HepG2 (cell line): ENCODE results near the gene CLCA1. TPM values are rescaled to one million over a fixed set of nuclear protein-coding genes. Genes with fewer than 3 reads are reported as not detected.

Source experiments
- ATAC-seq: fragments of 200-7000 bp; cut with Tn5 transposase; 3 replicates; pipeline ENCODE4 v1.9.1; 2020; ENCODE audit warnings: mild to moderate bottlenecking, moderate library complexity
- BruUV-seq: library from RNA; stranded (reverse); fragments of 400-500 nt; replicated peaks from 2 replicates; lab custom pipeline; 2021; lab: Mats Ljungman, UMichigan
- CTCF ChIA-PET: fragments of 300-600 bp; formaldehyde crosslinking; extraction: SDS; loops from one replicate; lab custom pipeline; 2021; ENCODE audit warnings: low total read pairs, inconsistent platforms, low intra/inter-chr PET ratio; lab: Yijun Ruan, JAX
- POLR2A ChIA-PET: fragments of 350-600 bp; sonication (Branson Sonifier 250); formaldehyde crosslinking; loops from one replicate; lab custom pipeline; 2020; ENCODE audit warnings: antibody characterized with exemption, inconsistent platforms; lab: Yijun Ruan, JAX
- DNase-seq: peaks from one replicate; pipeline ENCODE4 v3.0.0-alpha.2; 2015; ENCODE audit warnings: low spot score
- FAIRE-seq: peaks from 3 replicates; lab custom pipeline; 2011; peaks lifted over from hg19 to GRCh38; lab: Jason Lieb, UNC
- H2AFZ ChIP-seq: one replicate; pipeline ENCODE4 v1.6.1; 2011; ENCODE audit warnings: low read length, inconsistent platforms
- H3K27ac ChIP-seq: fragments of 300-600 bp; 3 replicates; pipeline ENCODE4 v1.8.0; 2011; ENCODE audit warnings: mixed run types, mild to moderate bottlenecking, mixed read lengths, low read length, inconsistent platforms; ENCODE audit not compliant: insufficient read depth; ENCODE audit errors: extremely low read length
- H3K27me3 ChIP-seq, 2 experiments: fragments of 200-600 bp in 1 of 2; 2 replicates in 1 of 2; 3 replicates in 1 of 2; pipeline versions ENCODE4 v1.6.0 to v1.8.0; 2011; ENCODE audit warnings: low read length in 2 of 2, mild to moderate bottlenecking in 2 of 2, moderate library complexity in 2 of 2, inconsistent platforms in 1 of 2; ENCODE audit not compliant: insufficient read depth in 2 of 2, control insufficient read depth in 1 of 2
- H3K36me3 ChIP-seq, 2 experiments: fragments of 200-600 bp in 1 of 2; replicated peaks in 1 of 2; 2 replicates in 1 of 2; 3 replicates in 1 of 2; pipeline versions ENCODE4 v1.5.1 to v1.8.0; 2011; ENCODE audit warnings: low read length in 2 of 2, inconsistent platforms in 1 of 2; ENCODE audit not compliant: insufficient read depth in 2 of 2, control insufficient read depth in 1 of 2
- H3K4me1 ChIP-seq: 2 replicates; pipeline ENCODE4 v1.5.1; 2012; ENCODE audit warnings: low read length, inconsistent platforms; ENCODE audit not compliant: insufficient read depth
- H3K4me2 ChIP-seq: 2 replicates; pipeline ENCODE4 v1.6.0; 2011; ENCODE audit warnings: low read depth, low read length, inconsistent platforms
- H3K4me3 ChIP-seq, 3 experiments: fragments of 200-600 bp in 1 of 3; sonication (generic), shearing (Covaris generic) in 1 of 3; replicated peaks in 1 of 3; 2 replicates each; pipeline ENCODE4 v1.5.1; 2011 to 2016; ENCODE audit warnings: low read length in 3 of 3, inconsistent platforms in 2 of 3, low read depth in 2 of 3, mild to moderate bottlenecking in 2 of 3, control low read depth in 1 of 3, mixed read lengths in 1 of 3; ENCODE audit not compliant: insufficient read depth in 1 of 3
- H3K79me2 ChIP-seq: one replicate; pipeline ENCODE4 v1.6.1; 2011; ENCODE audit warnings: low read length, inconsistent platforms; ENCODE audit not compliant: insufficient read depth
- H3K9ac ChIP-seq: 2 replicates; pipeline ENCODE4 v1.6.0; 2011; ENCODE audit warnings: mild to moderate bottlenecking, low read depth, low read length, inconsistent platforms; ENCODE audit not compliant: insufficient read depth
- H3K9me3 ChIP-seq: 2 replicates; pipeline ENCODE4 v1.5.1; 2012; ENCODE audit warnings: mild to moderate bottlenecking, low read length
- H4K20me1 ChIP-seq: 2 replicates; pipeline ENCODE4 v1.6.0; 2011; ENCODE audit warnings: inconsistent platforms, mild to moderate bottlenecking, low read length, moderate library complexity; ENCODE audit not compliant: insufficient read depth
- DZIP1 ChIP-seq: sonication (generic); formaldehyde crosslinking; IDR thresholded peaks from 2 replicates; pipeline ENCODE4 v1.5.0; 2020; ENCODE audit warnings: mild to moderate bottlenecking, missing genetic modification reagents
- HDAC1 ChIP-seq: sonication (generic); formaldehyde crosslinking; IDR thresholded peaks from 2 replicates; pipeline ENCODE4 v1.5.1; 2020; ENCODE audit warnings: mild to moderate bottlenecking, missing genetic modification reagents
- KDM4B ChIP-seq: sonication (generic); formaldehyde crosslinking; IDR thresholded peaks from 2 replicates; pipeline ENCODE4 v1.4.0; 2020; ENCODE audit warnings: missing genetic modification reagents
- MEF2D ChIP-seq: sonication (generic); formaldehyde crosslinking; IDR thresholded peaks from 2 replicates; pipeline ENCODE4 v1.5.1; 2020; ENCODE audit warnings: mild to moderate bottlenecking, missing genetic modification reagents
- NFYC ChIP-seq: IDR thresholded peaks from 2 replicates; pipeline ENCODE4 v1.6.1; 2016; ENCODE audit warnings: missing genetic modification reagents, missing compliant biosample characterization
- PPARG ChIP-seq: conservative IDR thresholded peaks from 2 replicates; pipeline ENCODE4 v1.6.1; 2016; ENCODE audit warnings: missing biosample characterization, missing genetic modification reagents
- RFX5 ChIP-seq: IDR thresholded peaks from 2 replicates; pipeline ENCODE4 v1.6.1; 2011; ENCODE audit warnings: low read depth, low read length, improper control_type of control experiment
- SOX13 ChIP-seq, 3 experiments: fragments of 450-650 bp in 1 of 3; sonication (generic) in 1 of 3; formaldehyde crosslinking in 1 of 3; IDR thresholded peaks in 2 of 3; conservative IDR thresholded peaks in 1 of 3; 2 replicates each; pipeline versions ENCODE4 v1.5.0 to v1.6.1; 2016 to 2020; ENCODE audit warnings: antibody characterized with exemption in 1 of 3, mild to moderate bottlenecking in 1 of 3, missing compliant biosample characterization in 1 of 3, missing genetic modification reagents in 1 of 3, moderate library complexity in 1 of 3
- SOX6 ChIP-seq, 2 experiments: fragments of 450-650 bp in 1 of 2; sonication (generic) in 1 of 2; formaldehyde crosslinking in 1 of 2; IDR thresholded peaks; 2 replicates each; pipeline versions ENCODE4 v1.4.0 to v1.6.1; 2017 to 2020; ENCODE audit warnings: antibody characterized with exemption in 1 of 2, mild to moderate bottlenecking in 1 of 2, missing genetic modification reagents in 1 of 2
- ZBTB40 ChIP-seq, 2 experiments: fragments of 450-650 bp in 1 of 2; sonication (generic) in 1 of 2; formaldehyde crosslinking in 1 of 2; IDR thresholded peaks; 2 replicates each; pipeline versions ENCODE4 v1.6.1 to v1.8.0; 2016 to 2022; ENCODE audit warnings: antibody characterized with exemption in 1 of 2, mild to moderate bottlenecking in 1 of 2, missing genetic modification reagents in 1 of 2
- ZNF556 ChIP-seq: sonication (generic); formaldehyde crosslinking; IDR thresholded peaks from 2 replicates; pipeline ENCODE4 v1.4.0; 2020; ENCODE audit warnings: mild to moderate bottlenecking, missing genetic modification reagents, borderline replicate concordance
- ZNF878 ChIP-seq: sonication (generic); formaldehyde crosslinking; IDR thresholded peaks from 2 replicates; pipeline ENCODE4 v1.8.1; 2023; ENCODE audit warnings: mild to moderate bottlenecking, missing genetic modification reagents, moderate library complexity
- WGBS: methylation state at CpG from one replicate; pipeline ENCODE4 v1.1.6; 2017; ENCODE audit warnings: low lambda C conversion rate; 5-methylcytosine and 5-hydroxymethylcytosine counted together
- in situ Hi-C: cut with HindIII; loops from 2 replicates; pipeline ENCODE4 v1.10.0; 2017; ENCODE audit warnings: low pct_unique_long_range_greater_than_20kb; ENCODE audit not compliant: extremely low pct_ligation_motif_present
- intact Hi-C: fragments of 100-400 bp; cut with micrococcal nuclease; formaldehyde crosslinking; loops from one replicate; pipeline ENCODE4 v1.10.0; 2022; ENCODE audit not compliant: unreplicated experiment
- polyA plus RNA-seq, 8 experiments: library from polyadenylated mRNA; depleted of rRNA in 3 of 8; stranded (reverse) in 7 of 8; unstranded in 1 of 8; fragments of >200 nt; fragmentation: Illumina TruSeq in 4 of 8; extraction: Trizol in 4 of 8; gene quantifications; 2 replicates each; pipeline versions ENCODE4 v1.2.1 to v1.2.3, GENCODE V29; 2011 to 2016; ENCODE audit warnings: low read depth in 4 of 8, missing spikeins in 1 of 8, mixed read lengths in 1 of 8; ENCODE audit not compliant: insufficient read depth in 1 of 8
- total RNA-seq, 5 experiments: library from RNA; depleted of rRNA; stranded (reverse); fragments of >200 nt; fragmentation: Illumina TruSeq; extraction: Trizol; gene quantifications; 2 replicates each; pipeline ENCODE4 v1.2.3, GENCODE V29; 2016; ENCODE audit warnings: low read depth in 1 of 5

CLCA1 gene
- total and polyA plus RNA-seq, 2 of the 13 experiments (the other 11 are each of a cell fraction or from before 2014, with no cell fraction given), result not detected

- Histone ChIP-seq H3K4me2 (no peak overlapping the region), H3K36me3 (no peaks in the 10 kb centered on the region), H3K27me3 (no peaks in the 10 kb centered on the region), H3K27ac (no peak overlapping the region), H2AFZ (no peak overlapping the region), H3K4me3 (no peak overlapping the region), H3K9ac (no peak overlapping the region), H3K9me3 (no peaks in the 10 kb centered on the region), H4K20me1 (no peaks in the 10 kb centered on the region), H3K4me1 (no peaks in the 10 kb centered on the region), H3K79me2 (no peaks in the 10 kb centered on the region)
- in situ Hi-C loops, result no loop called here
- BruUV-seq, result no TSS peak
- DNase-seq (no peak), FAIRE-seq (no peak), ATAC-seq (no peak)
- intact Hi-C loops, result no loop called here
- POLR2A ChIA-PET, result no interaction called here
- 13% methylated on average over 3 of the region's 4 CpGs for WGBS
- CTCF ChIA-PET, result no interaction called here
- no peak for TF ChIP-seq ZNF878 (CRISPR knock-in tag)
- no peak for TF ChIP-seq SOX6 (IDR thresholded peaks at IDR 0.05)
- no peak for TF ChIP-seq SOX6 (CRISPR knock-in tag; IDR thresholded peaks at IDR 0.05)
- TF ChIP-seq NFYC (CRISPR knock-in tag), result no peak
- TF ChIP-seq PPARG (CRISPR knock-in tag), result no peak
- TF ChIP-seq DZIP1, result no peak
- no peak for TF ChIP-seq KDM4B (CRISPR knock-in tag)
- TF ChIP-seq ZNF556 (CRISPR knock-in tag), result no peak
- no peak for TF ChIP-seq HDAC1
- no peak for TF ChIP-seq SOX13 (IDR thresholded peaks at IDR 0.05)
- no peak for TF ChIP-seq SOX13 (CRISPR knock-in tag; conservative IDR thresholded peaks at IDR 0.05 in 1 of 2, IDR thresholded peaks at IDR 0.05 in 1 of 2)
- TF ChIP-seq ZBTB40 (IDR thresholded peaks at IDR 0.05), result no peak
- TF ChIP-seq ZBTB40 (CRISPR knock-in tag; IDR thresholded peaks at IDR 0.05), result no peak
- no peak for TF ChIP-seq RFX5
- no peak for TF ChIP-seq MEF2D (CRISPR knock-in tag)
Observed at GRCh38 chr1:86466986-86467385, 1.7 kb upstream of the CLCA1 start.
